Muscle layer of duodenum (tissue), 2 donors: Measurements from ENCODE around the gene GRN.
"Not testable (repeated sequence)": the region's sequence is repeated elsewhere in the genome, so short reads cannot be mapped to it uniquely, and the experiment has no call there.

ENCODE experiments used
- H3K27ac ChIP-seq: one replicate; pipeline ENCODE4 v1.7.0; 2013; ENCODE audit warnings: mild to moderate bottlenecking, low read length
- H3K27me3 ChIP-seq: one replicate; pipeline ENCODE4 v1.7.0; 2013; ENCODE audit warnings: low read depth, mild to moderate bottlenecking, control low read depth, low read length
- H3K36me3 ChIP-seq, 2 donors: one replicate each; pipeline ENCODE4 v1.7.0; 2013; ENCODE audit warnings: low read length in 2 of 2, control low read depth in 1 of 2, mild to moderate bottlenecking in 1 of 2; ENCODE audit not compliant: insufficient read depth in 2 of 2, control insufficient read depth in 1 of 2
- H3K4me1 ChIP-seq, 2 donors: one replicate each; pipeline ENCODE4 v1.7.0; 2013; ENCODE audit warnings: low read length in 2 of 2, mild to moderate bottlenecking in 2 of 2, control low read depth in 1 of 2, moderate library complexity in 1 of 2; ENCODE audit not compliant: insufficient read depth in 2 of 2, control insufficient read depth in 1 of 2
- H3K4me3 ChIP-seq, 2 donors: one replicate each; pipeline ENCODE4 v1.7.0; 2013; ENCODE audit warnings: low read length in 2 of 2, low read depth in 1 of 2, mild to moderate bottlenecking in 1 of 2
- H3K9me3 ChIP-seq, 2 donors: one replicate each; pipeline ENCODE4 v1.7.0; 2013; ENCODE audit warnings: low read length in 2 of 2, control low read depth in 1 of 2, mild to moderate bottlenecking in 1 of 2; ENCODE audit not compliant: control insufficient read depth in 1 of 2
- donor health status: healthy.

GRN gene

DNA sequence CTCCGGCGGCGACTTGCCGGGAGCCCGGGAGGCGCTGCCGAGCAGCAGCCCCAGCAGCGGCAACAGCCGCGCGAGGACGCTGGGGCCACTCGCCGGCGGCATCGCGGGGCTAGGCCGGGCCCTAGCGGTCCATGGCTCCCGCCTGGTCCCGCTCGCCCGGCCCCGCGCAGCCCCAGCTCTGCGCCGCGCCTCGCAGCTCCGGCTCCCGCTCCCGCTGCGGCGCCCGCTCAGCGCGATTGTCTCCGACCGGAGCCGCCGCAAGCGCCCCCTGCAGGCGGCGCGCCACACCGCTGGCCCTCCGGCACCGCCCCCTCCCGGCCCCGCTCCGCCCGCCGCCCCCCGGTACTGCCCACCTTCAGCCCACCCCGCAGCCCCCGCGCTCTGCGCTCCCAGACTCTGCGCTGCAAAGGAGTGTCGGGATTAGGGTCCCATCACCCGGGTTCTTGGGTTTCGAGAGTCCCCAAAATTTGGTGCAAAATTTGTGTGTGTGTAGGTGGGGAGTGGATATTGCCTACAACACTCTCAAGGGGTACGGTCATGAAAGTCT, 18.6 kb downstream of the GRN start, which contains the start of gene FAM171A2:
TSS of gene FAM171A2 (minus strand) at position 241 of the 547 bp plus-strand sequence. CDS start at position 102, 139 bp downstream.
- Histone ChIP-seq H3K9me3 (no peaks in the 10 kb centered on the region), H3K4me1 (peaks cover 0 to 29% of the 10 kb centered on the region in 2 donors), H3K27me3 (peaks cover 11% of the 10 kb centered on the region), H3K4me3 (peak within 1 kb of the TSS; percentile 42 to 68), H3K27ac (no peak within 1 kb of the TSS), H3K36me3 (no peaks in the 10 kb centered on the region)

DNA sequence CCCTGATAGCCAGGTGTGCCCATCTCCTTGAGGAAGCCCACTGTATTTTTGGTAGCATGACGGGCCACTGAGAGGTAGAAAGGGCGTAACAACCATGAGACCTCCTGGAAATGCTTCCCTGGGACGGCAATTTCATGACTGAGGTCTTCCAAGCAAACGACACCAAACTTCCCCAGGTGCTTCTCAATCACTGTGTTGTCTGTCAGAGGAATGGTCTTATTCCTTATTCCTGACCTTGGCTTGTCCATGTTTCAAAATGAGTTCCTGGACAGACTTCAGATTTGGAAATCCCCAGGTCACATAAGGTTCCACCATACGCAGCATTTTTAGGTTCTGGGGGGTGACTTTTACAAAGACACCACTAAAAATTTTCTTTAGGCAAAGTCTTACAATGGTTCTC, 19.9 kb downstream of the GRN start:
- not testable (repeated sequence) for H3K36me3 ChIP-seq, H3K27ac ChIP-seq, H3K9me3 ChIP-seq, H3K4me3 ChIP-seq
- peaks cover 0 to 29% of the 10 kb centered on the region in 2 donors for H3K4me1 ChIP-seq
- peaks cover 11% of the 10 kb centered on the region for H3K27me3 ChIP-seq

DNA sequence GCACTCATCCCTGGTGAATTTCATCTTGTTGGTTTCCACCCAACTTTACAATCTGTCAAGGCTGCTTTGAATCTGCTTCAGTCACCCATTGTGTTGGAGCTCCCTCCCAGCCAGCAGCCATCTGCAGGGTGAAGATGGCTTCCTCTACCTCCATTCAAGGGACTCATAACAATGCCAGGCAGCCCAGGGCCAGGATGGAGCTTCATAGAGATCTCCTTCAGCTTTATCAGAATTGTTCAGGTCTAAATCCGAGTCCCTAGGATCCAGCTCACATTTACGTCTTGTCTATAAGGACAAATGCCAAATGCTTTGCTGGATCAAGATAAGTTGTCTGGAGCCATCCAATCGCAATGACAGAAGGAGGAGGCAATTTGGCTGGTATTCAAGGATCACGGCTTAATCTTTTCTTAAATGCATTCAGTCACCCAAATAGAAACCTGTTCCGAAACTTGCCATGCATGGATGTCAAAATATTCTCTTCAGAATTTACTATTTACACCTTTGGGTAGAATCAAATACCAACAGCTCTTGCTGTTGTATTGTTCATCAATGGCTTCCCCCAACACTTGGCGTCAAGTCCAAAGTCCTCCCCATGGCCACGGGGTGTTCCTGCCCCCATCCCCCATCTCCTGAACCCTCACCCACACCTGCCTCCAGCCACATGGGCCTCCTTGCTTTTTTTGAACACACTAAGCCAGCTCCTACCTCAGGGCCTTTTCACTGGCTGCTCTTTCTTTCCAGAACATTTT, 22.3 kb downstream of the GRN start:
- Histone ChIP-seq H3K27ac (no peak overlapping the region), H3K4me1 (peaks cover 0 to 16% of the 10 kb centered on the region in 2 donors), H3K36me3 (no peaks in the 10 kb centered on the region), H3K4me3 (no peak overlapping the region), H3K27me3 (peaks cover 6% of the 10 kb centered on the region), H3K9me3 (no peaks in the 10 kb centered on the region)

DNA sequence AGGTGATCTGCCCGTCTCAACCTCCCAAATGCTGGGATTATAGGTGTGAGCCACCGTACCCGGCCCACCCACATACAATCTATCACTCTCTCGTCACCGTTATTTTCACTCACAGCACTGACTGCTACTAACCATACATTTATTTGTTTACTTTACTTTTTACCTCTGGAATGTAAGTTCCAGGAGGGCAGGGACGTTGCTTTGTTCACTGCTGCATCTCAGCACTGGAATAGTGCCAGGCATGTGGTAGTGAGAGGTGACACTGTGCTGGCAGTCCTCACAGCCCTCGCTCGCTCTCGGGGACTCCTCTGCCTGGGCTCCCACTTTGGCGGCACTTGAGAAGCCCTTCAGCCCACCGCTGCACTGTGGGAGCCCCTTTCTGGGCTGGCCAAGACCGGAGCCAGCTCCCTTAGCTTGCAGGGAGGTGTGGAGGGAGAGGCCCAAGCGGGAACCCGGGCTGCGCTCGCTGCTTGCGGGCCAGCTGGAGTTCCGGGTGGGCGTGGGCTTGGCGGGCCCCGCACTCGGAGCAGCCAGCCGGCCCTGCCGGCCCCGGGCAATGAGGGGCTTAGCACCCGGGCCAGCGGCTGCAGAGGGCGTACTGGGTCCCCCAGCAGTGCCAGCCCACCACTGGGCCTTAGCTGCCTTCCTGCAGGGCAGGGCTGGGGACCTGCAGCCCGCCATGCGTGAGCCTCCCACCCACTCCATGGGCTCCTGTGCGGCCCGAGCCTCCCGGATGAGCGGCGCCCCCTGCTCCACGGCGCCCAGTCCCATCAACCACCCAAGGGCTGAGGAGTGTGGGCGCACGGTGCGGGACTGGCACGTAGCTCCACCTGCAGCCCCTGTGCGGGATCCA, 23.5 kb downstream of the GRN start:
- H3K36me3 ChIP-seq, H3K9me3 ChIP-seq, H3K4me1 ChIP-seq, H3K27me3 ChIP-seq, H3K4me3 ChIP-seq, H3K27ac ChIP-seq: not testable (repeated sequence)

GRCh38 chr17:44369414-44370023, 24.4 kb downstream of the GRN start:
- H3K9me3 ChIP-seq, H3K36me3 ChIP-seq, H3K27me3 ChIP-seq, H3K4me1 ChIP-seq, H3K27ac ChIP-seq, H3K4me3 ChIP-seq: not testable (repeated sequence)

DNA sequence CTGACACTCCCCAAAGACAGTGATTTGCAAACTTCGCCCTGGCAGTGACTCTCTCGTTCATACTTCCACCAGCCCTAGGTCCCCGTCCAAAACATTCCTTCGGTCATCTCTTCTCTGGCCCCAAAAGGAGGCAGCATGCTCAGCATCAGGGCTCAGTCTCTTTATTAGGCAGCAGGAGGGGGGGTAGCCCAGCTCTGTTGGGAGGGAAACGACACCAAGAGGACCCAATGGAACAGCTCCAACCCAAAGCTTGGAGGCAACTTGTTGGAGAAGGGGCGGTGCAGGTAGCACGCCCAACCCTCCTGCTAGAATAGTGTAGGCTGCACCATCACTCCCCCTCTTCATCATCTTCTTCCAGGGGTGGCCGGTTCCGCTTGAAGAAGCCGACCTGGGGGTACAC, 26.9 kb downstream of the GRN start:
- Histone ChIP-seq H3K36me3 (no peaks in the 10 kb centered on the region), H3K27ac (no peak overlapping the region), H3K4me3 (no peak overlapping the region), H3K4me1 (peaks cover 0 to 13% of the 10 kb centered on the region in 2 donors), H3K27me3 (no peaks in the 10 kb centered on the region), H3K9me3 (no peaks in the 10 kb centered on the region)

DNA sequence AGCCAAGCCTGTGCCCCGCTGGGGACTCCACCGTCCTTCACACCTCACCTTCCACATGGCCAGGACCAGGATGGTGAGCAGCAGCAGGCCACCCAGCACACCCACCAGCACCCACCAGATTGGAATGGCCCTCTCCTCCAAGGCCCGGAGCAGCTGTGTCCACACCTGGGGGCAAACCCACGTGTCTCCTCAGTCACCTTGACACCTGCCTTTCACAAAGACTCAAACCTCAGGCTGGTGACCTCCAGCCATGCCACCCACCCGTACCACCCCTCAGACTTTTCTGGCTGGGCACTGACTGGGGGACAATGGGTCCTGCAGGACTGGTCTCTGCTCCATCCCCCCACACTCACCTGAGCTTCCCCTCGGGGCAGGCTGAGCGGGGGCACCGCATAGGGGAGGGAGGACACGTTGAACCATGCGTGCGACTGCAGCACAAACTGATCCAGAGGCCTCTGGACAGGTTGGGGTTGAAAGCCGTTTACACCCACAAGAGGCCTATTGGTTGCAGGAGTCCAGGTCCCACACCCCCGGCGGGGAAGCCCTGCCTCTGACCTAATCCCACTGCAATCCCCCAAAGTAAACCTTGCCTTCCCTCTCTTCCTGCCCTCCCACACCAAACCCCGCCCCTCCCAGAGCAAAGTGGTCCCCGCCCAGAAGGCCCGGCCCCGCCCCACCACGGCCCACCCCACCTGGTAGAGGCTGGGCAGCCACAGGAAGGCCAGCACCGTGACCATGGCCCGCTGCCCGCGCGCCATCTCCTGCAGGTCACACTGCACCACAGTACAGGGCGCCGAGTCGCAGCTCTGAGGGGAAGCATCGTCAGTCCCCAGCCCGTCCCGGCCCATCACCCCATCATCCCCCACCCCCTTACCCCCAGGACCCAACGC, 29.4 kb downstream of the GRN start:
- H3K4me3 ChIP-seq: no peak overlapping the region
- H3K36me3 ChIP-seq: no peaks in the 10 kb centered on the region
- H3K27ac ChIP-seq: no peak overlapping the region
- H3K4me1 ChIP-seq: peaks cover 0 to 13% of the 10 kb centered on the region in 2 donors
- no peaks in the 10 kb centered on the region for H3K9me3 ChIP-seq
- H3K27me3 ChIP-seq: no peaks in the 10 kb centered on the region

- H3K27ac ChIP-seq: no peak overlapping the region
- H3K4me1 ChIP-seq: peaks cover 0 to 13% of the 10 kb centered on the region in 2 donors
- H3K27me3 ChIP-seq: no peaks in the 10 kb centered on the region
- H3K36me3 ChIP-seq: no peaks in the 10 kb centered on the region
- no peak overlapping the region for H3K4me3 ChIP-seq
- H3K9me3 ChIP-seq: no peaks in the 10 kb centered on the region
Observed at GRCh38 chr17:44375196-44376017, 30.3 kb downstream of the GRN start.

DNA sequence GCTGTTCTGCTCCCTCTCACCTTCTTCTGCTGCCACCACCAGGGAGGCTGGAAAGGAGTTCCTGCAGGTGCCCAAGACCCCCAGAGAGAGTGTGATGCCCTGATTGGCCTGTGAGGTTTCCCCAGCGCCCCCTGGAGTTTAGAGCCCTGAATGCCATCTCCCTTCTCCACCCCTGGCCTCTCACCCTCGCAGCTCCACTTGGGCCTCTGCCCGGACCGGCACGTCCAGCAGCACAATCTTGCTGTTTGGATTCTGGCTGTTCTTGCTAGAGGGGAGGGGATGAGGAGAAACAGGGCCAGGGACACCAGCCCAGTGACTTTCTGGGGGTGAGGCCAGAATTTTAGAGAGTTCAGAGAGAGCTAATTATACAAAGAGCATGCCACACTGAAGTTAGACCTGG, 31.0 kb downstream of the GRN start:
- Histone ChIP-seq H3K27me3 (no peaks in the 10 kb centered on the region), H3K9me3 (no peaks in the 10 kb centered on the region), H3K4me1 (peaks cover 0 to 13% of the 10 kb centered on the region in 2 donors), H3K36me3 (no peaks in the 10 kb centered on the region), H3K27ac (no peak overlapping the region), H3K4me3 (no peak overlapping the region)

DNA sequence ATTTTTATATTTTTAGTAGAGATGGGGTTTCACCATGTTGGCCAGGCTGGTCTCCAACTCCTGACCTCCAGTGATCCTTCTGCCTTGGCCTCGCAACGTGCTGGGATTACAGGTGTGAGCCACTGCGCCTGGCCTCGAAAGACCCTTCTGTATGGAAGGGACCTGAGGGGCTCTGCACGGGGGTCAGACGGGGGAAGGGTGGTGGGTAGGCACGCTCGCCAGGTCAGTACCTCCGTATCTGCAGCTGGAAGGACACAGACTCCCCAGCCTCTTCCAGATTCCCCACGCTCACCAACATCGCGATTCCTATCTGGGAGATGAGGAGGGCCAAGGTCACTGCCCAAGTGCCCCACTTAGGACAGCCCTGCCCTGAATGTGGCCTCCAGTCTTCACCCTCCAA, 31.7 kb downstream of the GRN start:
- H3K27me3 ChIP-seq: no peaks in the 10 kb centered on the region
- H3K4me3 ChIP-seq: no peak overlapping the region
- no peaks in the 10 kb centered on the region for H3K9me3 ChIP-seq
- no peak overlapping the region for H3K27ac ChIP-seq
- peaks cover 0 to 13% of the 10 kb centered on the region in 2 donors for H3K4me1 ChIP-seq
- H3K36me3 ChIP-seq: no peaks in the 10 kb centered on the region
